Fibroblast of lung (primary cell): ENCODE measurements around the gene TREH.

Experiments used
- CTCF ChIP-seq, 2 donors: IDR thresholded peaks in 1 of 2; conservative IDR thresholded peaks in 1 of 2; 1 replicate in 1 of 2; 2 replicates in 1 of 2; pipeline ENCODE4 v1.5.1; 2011 to 2012; ENCODE audit warnings: low read length in 2 of 2, control low read depth in 1 of 2, inconsistent platforms in 1 of 2, low read depth in 1 of 2, mild to moderate bottlenecking in 1 of 2
- EZH2 ChIP-seq: IDR thresholded peaks from 2 replicates; pipeline ENCODE4 v1.5.1; 2012; ENCODE audit warnings: low read length, control low read depth, mild to moderate bottlenecking; ENCODE audit errors: missing control alignments

GRCh38 chr11:118639899-118640298 is 39.6 kb downstream of the TREH start:
- no peak for TF ChIP-seq CTCF (conservative IDR thresholded peaks at IDR 0.05 in 1 of 2, IDR thresholded peaks at IDR 0.05 in 1 of 2; ENCODE audit: low read depth in 1 of 2, low read length in 2 of 2)
- TF ChIP-seq EZH2 = no peak
